GM13977 (cell line): ENCODE measurements around the gene ZNF786.

Experiments
- DNase-seq: peaks from one replicate; pipeline ENCODE4 v3.0.0; 2012; ENCODE audit warnings: low spot score
- CTCF ChIP-seq: IDR thresholded peaks from 2 replicates; pipeline ENCODE4 v1.5.1; 2012; ENCODE audit warnings: mild to moderate bottlenecking, control low read depth; ENCODE audit not compliant: insufficient read depth; ENCODE audit errors: extremely low read depth, missing control alignments
- in situ Hi-C: fragments of 300-500 bp; cut with MboI; formaldehyde crosslinking; loops from one replicate; pipeline ENCODE4 v1.12.0; 2022; ENCODE audit warnings: low sequenced_read_pairs, low pct_unique_long_range_greater_than_20kb, mixed read lengths, inconsistent platforms; ENCODE audit not compliant: unreplicated experiment

Gene ZNF786

DNA sequence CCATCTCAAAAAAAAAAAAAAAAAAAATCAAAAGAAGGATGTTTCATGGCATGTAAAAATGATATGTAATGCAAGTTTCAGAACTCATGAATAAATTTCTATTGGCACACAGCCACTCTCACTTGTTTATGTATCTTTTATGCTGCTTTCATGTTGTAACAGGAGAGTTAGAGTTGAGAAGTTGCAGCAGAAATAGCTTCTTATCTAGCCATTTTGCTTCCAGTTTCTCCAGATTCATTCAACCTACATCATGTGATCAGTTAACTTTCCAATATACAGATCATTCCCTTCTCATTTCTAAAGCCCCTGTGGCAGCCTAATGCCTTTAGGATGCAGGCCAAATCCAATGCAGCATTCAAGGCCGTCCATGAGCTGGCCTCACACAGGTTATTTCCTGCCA is 30.4 kb downstream of the ZNF786 start:
- in situ Hi-C loops = no loop called here
- no peak for DNase-seq
- no peak for TF ChIP-seq CTCF

- no peak for TF ChIP-seq CTCF
- in situ Hi-C loops = no loop called here
- no peak for DNase-seq
Measured at GRCh38 chr7:149053885-149054284, 36.6 kb downstream of the ZNF786 start.

DNA sequence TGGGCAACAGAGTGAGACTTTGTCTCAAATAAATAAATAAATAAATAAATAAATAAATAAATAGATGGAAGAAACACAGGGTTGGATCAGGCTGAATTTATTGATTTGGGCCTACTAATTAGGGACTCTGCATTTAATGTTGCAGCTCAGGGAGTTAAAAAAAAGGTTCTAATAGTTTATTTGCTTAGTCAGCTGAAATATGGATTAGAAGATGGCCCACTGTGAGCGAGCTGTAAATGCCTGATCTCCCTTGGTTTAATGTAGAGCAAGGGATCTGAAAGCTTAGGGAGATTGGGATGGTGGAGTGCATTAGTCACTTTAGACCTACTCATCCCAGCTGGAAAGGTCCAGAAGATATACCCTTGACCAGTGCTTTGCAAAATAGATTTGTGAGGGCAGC is 37.1 kb downstream of the ZNF786 start:
- DNase-seq = no peak
- no peak for TF ChIP-seq CTCF

GRCh38 chr7:149050941-149051340 is 39.6 kb downstream of the ZNF786 start:
- in situ Hi-C loops = no loop called here
- no peak for TF ChIP-seq CTCF
- DNase-seq = no peak

More for the DNA sequence above, 37.1 kb downstream of the ZNF786 start:
- in situ Hi-C loops = no loop called here

- in situ Hi-C loops = no loop called here
- TF ChIP-seq CTCF = no peak
- DNase-seq = no peak
Measured at GRCh38 chr7:149048805-149049204, 41.7 kb downstream of the ZNF786 start.

- no peak for TF ChIP-seq CTCF
- DNase-seq = no peak
- in situ Hi-C loops = no loop called here
Measured at GRCh38 chr7:149046416-149046815, 44.1 kb downstream of the ZNF786 start.

- no peak for DNase-seq
- TF ChIP-seq CTCF = no peak
- in situ Hi-C loops = no loop called here
Measured at GRCh38 chr7:149043936-149044335, 46.6 kb downstream of the ZNF786 start.
